GM19043 (cell line): Measurements from ENCODE around the gene TM9SF4.

Experiments used
- ATAC-seq: cut with Tn5 transposase; IDR thresholded peaks from one replicate; pipeline ENCODE4 v1.9.1; 2021; ENCODE audit warnings: low read depth; ENCODE audit not compliant: unreplicated experiment

The TM9SF4 gene, protein sequence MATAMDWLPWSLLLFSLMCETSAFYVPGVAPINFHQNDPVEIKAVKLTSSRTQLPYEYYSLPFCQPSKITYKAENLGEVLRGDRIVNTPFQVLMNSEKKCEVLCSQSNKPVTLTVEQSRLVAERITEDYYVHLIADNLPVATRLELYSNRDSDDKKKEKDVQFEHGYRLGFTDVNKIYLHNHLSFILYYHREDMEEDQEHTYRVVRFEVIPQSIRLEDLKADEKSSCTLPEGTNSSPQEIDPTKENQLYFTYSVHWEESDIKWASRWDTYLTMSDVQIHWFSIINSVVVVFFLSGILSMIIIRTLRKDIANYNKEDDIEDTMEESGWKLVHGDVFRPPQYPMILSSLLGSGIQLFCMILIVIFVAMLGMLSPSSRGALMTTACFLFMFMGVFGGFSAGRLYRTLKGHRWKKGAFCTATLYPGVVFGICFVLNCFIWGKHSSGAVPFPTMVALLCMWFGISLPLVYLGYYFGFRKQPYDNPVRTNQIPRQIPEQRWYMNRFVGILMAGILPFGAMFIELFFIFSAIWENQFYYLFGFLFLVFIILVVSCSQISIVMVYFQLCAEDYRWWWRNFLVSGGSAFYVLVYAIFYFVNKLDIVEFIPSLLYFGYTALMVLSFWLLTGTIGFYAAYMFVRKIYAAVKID

DNA sequence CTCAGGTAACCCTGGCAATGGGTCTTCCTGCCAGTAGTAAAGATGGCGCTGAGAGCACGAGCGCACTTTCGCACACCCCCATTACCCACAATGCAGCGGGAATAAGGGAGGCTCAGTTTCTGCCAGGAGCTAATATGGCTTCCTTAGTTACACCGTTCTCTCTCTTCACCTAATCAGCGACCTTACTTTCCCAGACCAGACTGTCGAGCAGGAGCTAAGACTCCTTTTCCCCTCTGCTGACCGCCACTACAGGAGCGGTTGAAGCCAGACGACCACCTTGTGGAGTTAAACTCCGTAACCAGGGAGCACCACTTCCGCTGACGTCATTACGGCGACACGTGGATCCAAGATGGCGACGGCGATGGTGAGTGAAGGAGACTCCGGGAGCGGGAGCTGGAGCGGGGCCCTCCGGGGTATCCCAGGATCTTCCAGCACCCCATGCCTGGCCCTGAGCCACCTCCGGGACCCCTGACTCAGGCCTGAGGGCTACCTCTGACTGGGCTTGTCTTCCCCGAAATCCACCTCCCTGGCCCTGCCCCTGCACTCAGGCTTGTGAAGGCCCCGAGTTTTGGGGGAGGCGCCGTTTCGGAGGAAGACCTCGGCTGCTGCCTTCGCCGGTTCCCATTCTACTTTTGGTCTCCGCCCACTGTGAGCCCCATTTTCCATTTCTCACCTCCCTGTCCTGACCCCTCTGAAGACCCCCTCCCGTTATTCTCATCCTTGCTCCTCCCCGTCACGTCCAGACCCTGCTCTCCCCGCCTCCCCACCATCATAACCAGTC lies at the start of gene TM9SF4:
TSS of gene TM9SF4 (plus strand) at position 323 of the 781 bp plus-strand sequence. CDS start at position 350, 27 bp downstream.
- peak; percentile 79 for ATAC-seq

DNA sequence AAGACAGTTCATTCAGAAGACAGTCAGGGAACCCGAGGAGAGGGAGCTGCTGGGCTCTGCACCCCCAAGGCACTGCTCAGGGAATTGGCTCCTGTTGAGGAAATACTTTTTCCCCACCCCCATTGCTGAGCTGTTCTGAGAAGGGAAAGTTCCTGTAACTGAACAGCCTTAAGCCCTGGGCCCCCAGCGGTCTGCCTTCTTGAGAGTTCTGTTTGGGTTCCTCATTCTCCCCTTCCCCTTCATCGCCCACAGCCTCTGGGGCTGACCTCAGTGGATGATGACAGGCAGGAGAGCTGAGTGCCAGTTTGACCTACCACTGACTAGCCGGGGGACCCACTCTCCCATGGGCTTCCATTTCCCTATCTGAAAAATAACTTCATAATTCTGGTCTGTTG lies 46.7 kb upstream of the TM9SF4 start:
- ATAC-seq = no peak

DNA sequence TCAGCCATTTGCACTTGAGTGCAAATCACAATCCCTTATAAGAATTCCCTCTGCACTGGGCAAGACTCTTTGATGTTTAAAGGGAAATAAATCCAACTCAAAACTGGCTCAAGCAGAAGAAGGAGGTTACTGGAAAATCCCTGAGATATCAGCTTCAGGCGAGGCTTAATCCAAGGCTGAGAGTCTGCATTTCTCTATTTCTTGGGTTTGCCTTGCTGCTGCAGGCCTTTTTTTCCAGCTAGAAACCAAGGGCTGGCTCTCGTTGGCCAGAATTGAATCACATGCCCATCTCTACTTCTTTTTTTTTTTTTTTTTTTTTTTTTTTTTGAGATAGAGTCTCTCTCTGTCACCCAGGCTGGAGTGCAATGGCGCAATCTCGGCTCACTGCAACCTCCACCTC lies 45.8 kb upstream of the TM9SF4 start:
- no peak for ATAC-seq

DNA sequence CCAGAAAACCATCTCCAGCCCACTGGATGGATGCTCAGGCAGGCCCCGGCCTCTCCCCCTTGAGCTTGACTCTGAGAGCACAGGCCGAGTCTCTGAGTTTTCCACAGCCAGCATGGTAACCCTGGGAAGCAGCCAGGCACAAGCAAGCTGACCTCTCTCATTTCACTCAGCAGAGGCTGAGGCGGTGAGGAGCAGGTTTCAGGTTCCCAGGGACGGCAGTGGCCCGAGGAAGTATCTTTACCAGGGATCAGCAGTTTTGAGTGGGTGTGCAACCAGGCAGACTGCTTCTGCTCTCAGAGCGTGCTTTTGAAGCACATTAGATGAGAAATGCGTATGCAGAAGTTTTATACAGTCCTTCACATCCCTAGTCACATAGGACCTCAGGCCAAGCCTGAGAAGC lies 44.8 kb upstream of the TM9SF4 start:
- no peak for ATAC-seq

DNA sequence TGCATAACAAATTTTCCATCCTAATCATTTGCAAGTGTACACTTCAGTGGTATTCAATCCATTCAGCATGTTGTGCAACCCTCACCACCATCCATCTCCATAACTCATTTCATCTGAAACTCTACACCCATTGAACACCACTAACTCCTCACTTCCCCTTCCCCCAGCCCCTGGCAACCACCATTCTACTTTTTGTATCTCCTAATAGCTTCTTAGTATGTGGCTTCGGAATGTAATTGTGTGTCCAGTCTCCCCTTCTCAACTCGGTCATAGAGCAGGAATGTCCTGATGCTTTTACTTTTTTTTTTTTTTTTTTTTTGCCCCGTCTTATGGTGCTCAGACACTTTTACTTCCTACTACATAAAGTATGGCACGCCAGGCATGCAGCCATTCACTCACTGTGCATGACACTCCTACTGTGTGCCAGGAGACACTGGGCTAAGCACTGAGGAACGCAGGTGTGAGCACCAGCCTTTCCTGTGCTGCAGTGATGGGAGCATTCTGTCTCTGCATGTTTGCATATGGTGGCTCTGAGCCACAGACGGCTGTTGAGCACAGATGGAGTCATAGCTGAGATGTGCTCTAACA lies 42.2 kb upstream of the TM9SF4 start:
- ATAC-seq = no peak

DNA sequence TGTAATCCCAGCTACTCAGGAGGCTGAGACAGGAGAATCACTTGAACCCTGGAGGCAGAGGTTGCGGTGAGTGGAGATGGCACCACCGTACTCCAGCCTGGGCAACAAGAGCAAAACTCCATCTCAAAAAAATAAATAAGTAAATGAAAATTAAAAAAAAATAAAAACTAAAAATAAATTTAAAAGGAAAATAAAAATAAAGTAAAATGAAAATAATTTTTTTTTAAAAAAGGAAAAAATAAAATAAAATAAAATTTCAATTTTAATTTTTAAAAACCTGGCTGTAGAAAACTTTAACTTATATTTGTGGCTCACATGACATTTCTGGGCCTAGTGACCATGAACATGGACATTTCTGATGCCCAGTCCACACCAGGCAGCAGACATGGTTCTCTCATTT lies 41.3 kb upstream of the TM9SF4 start:
- no peak for ATAC-seq

DNA sequence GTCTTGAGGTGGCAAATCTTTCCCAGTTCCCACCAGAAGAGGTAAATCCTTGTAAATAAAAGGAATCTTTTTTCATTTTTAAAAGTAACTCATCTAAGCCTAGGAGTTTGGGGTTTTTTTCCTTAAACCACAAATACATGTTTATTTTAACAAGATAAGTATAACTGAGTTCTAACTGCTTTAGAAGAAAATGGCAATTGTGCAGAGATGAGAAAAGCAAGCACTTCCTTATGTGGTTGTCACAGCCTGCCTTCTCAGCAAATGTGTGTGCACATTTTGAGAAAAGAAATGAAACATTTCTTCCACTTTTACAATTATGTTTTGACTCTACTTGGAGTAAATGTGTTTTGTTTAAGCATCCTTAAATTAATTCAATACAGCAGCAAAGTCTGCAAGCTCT lies 39.8 kb upstream of the TM9SF4 start:
- ATAC-seq = no peak

DNA sequence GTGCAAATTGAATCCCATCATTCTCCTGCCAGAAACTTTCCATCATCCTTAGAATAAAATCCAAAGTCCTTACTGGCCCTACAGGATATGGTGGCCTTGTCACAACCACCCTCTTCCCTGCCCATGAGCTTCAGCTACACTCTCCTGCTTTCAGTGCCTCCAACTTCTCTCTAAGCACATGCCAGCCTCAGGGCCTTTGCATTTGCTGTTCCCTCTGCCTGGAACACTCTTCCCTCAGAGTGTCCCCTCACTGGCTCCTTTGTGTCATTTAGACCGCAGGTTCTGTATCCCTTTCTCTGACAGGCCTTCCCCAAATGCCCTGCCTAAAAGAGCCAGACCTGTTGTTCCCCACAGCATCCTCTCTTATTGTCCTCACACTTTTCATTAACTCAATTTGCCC lies 39.2 kb upstream of the TM9SF4 start:
- ATAC-seq = no peak

DNA sequence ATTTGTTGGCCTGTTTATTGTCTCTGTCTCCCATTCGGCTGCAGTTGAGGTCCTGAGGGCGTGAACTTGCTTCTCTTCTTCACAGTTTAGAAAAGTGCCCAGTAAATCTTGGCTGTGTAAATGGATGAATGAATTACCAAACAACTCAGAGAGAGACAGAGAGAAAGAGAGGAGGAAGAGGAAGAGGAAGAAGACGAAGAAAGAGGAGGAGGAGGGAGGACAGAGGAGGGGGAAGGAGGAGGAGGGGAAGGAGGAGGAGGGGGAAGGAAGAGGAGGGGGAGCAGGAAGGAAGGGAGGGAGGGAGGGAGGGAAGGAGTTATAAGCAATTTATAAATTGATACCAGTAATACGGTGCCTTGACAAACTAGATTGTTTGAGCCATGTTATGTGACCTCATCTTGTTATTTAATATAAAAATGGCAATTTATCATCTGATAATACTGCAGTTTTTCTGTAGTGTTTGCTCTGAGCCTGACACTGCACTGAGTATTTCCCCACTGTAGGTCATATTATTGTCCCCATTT lies 38.8 kb upstream of the TM9SF4 start:
- ATAC-seq = no peak

DNA sequence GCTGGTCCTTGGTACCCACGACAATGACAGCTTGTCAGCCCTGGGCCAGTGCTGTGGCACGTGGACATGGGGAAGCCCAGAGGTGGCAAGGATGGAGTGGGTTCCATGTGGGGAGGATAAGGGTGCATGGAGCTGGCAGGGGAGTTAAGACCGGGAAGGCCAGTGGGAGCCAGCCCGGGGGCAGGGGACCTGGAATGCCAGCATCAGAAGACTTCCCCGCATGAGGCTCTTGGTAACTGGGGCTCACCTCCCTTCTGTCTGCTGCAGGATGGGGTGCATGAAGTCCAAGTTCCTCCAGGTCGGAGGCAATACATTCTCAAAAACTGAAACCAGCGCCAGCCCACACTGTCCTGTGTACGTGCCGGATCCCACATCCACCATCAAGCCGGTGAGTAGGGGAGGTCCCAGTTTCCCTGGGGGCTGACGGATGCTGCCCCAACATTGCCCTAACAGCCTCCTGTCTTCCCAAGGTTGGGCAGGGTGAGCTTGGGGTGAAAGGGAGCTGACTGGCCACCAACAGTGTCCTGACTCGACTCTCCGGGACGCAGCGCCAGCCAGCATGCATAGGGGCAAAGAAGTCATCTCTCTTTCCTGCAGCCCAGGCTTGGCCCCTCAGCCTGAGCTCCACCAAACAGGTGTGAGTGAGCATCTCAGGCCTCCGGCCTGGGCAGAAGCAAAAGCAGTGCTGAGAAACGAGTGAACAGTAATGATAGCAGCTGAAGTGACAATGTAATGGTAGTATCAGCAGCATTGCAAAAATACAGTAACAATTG lies 37.9 kb upstream of the TM9SF4 start:
- ATAC-seq = no peak

DNA sequence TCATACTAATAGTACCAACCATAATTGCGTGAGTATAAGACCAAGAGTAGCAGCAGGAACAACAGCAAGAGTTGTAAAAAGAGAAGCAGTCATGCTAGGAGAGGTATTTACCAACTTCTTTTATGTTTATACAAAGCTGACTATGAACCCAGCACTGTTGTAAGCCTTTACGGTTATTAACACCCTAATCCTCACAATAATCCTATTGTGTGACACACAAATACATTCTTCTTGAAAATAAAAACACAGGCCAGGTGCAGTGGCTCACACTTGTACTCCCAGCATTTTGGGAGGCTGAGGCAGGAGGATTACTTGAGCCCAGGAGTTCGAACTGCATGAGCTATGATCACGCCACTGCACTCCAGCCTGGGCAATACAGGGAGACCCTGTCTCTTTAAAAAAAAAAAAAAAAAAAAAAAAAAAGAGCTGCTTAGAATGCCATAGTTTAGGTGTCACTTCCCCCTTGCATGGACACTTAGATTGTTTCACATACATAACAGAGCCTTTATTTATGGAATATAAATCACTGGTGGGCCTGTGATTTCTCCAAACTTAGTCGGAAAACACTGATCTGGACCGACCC lies 37.3 kb upstream of the TM9SF4 start:
- no peak for ATAC-seq

DNA sequence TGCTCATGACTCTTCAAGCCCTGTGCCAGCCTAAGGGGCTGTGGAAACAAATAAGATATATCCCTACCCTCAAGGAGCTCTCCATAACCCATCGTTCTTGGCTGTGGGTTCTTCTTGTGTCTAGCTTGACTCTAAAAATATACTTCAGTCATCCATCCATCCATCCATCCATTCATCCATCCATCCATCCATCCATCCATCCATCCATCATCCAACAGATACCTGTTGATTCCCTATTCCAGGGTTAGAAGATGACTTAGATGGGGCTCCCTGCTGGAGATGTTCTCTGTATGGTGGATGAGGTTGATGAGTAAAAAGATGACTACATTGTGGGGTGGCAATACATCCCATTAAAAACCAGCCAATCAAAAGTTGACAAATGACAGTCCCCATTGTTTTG lies 34.0 kb upstream of the TM9SF4 start:
- ATAC-seq = no peak

DNA sequence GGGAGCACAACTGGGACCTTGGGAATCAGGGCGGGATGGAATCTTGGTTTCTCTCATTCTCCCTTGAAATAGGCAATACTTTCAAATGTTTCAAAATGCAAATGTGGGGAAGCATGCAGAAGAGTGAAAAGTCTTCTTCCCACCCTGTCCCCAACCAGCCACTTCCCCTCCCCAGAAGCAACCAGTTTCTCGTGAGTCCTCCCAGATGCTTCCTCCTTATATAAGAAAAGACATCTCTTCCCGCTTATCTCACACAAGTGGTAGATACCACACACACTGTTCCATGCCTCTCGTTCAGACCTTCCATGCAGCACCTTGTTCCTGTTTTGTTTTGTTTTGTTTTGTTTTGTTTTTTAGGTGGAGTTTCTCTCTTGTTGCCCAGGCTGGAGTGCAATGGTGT lies 32.3 kb upstream of the TM9SF4 start:
- ATAC-seq = no peak

DNA sequence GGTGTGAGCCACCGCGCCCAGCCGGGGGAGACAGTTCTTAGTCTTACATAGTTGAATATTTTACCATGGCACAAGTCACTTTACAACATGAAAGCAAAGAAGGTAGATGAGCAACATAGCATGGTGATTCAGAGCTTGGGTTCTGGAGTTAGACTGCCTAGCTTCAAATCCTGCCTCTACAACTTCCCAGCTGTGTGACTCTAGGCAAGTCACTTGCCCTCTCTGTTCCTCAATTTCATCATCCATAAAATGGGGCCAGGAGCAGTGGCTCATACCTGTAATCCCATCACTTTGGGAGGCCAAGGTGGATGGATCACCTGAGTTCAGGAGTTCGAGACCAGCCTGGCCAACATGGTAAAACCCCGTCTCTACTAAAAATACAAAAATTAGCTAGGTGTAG lies 31.2 kb upstream of the TM9SF4 start:
- ATAC-seq = no peak

DNA sequence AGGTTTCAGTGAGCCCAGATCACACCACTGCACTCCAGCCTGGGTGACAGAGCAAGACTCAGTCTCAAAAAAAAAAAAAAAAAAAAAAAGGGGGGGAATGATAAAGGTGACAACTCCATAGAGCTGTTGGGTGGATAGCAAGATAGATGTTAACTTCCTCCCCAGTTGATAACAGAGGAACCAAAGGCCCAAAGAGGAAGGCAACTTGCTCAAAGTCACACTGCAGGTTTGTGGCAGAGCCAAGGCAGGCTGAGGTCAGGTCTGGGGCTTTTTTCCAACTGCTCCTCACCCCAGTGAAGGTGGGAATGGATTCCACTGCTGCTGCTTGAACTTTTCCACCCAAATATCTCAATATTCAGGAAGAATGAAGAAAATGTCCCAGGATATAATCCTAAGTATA lies 30.7 kb upstream of the TM9SF4 start:
- ATAC-seq = no peak

DNA sequence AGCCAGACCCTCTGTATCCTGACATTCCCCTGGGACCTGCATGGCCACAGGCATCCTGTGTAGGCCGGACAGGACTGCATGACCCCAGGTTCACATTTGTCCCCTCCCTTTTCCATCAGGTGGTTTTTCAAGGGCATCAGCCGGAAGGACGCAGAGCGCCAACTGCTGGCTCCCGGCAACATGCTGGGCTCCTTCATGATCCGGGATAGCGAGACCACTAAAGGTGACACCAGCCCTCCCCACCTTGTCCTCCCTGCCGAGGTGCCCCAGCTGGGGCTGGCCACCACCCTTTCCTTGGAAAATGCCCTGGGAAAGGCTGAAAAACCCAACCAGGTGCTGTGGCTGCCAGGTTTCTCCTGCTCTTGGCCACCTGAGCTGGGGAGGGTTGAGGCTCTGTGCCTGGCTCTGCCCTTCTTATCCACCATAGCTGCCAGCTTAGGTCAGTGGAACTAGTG lies 29.8 kb upstream of the TM9SF4 start:
- ATAC-seq = no peak

DNA sequence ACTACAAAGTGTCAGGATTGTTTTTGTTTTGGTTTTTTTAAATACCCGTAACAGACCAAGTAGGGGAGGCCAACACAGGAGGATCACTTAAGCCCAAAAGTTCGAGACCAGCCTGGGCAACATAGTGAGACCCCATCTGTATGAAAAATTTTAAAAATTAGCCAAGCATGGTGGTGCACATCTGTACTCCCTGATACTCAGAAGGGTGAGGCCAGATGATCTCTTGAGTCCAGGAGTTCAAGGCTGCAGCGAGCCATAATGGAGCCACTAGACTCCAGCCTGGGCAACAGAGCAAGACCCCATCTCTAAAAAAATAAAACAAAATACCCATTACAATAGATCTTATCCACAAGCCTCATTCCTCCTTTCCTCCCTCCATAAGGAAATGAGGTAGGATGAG lies 28.7 kb upstream of the TM9SF4 start:
- no peak for ATAC-seq

DNA sequence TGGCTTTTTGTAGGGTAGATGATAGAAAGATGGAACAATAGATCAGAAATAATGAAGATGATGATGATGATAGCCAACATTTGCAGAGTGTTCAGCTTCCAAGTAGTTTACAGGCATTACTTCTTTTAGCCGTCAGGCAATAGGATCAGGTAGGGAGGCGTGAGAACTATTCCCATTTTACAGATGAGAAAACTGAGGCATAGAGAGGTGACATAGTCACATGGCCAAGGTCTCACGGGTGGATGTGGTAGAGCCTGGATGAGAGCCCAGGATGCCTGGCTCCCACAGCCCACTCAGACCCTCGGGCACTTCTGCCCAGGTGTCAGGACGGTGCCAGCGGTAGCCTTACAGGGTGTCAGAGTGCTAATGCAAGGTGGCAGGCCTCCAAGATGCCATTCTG lies 26.0 kb upstream of the TM9SF4 start:
- no peak for ATAC-seq

DNA sequence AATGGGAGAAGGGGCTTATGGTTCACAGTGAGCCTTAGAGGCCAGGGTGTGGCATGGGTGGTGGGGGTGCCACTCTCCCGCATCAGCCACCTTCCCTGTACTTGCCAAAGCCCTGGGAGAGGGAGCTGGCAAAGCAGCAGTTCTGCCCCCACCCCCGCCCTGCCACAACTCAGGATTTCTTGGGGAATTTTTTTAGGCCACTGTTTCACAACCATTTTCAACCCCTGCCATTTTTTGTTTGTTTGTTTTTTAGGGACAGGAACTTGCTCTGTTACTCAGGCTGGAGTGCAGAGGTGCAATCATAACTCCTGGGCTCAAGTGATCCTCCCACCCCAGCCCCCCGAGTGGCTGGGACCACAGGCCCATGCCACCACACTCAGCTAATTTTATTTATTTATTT lies 22.4 kb upstream of the TM9SF4 start:
- no peak for ATAC-seq

DNA sequence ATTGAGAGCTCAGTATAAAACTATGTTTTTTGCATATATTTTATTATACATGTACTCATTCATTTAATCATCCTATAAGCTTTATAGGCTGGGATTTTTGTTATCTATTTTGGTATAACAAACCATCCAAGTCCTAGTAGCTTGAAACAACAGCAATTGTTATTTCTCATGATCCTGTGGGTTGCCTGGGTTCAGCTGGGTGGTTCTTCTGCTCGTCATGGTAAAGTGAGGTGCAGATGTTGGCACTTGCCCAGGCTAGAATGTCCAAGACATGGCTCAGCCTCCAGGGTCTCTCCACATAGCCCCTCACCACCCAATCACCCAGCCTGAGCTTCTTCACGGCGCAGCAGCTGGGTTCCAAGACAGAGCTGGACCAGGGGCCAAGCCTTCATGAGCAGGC lies 20.8 kb upstream of the TM9SF4 start:
- ATAC-seq = no peak
